ENCODE measurements around the gene LSR. TPM values are rescaled to one million over a fixed set of nuclear protein-coding genes. Genes with fewer than 3 reads are reported as not detected.
A peak's percentile ranks its signal among the peaks of the same experiment; 100 is the strongest.

Gene LSR
- total RNA-seq, 1 donor from 2014 or later = 79.1 TPM

DNA sequence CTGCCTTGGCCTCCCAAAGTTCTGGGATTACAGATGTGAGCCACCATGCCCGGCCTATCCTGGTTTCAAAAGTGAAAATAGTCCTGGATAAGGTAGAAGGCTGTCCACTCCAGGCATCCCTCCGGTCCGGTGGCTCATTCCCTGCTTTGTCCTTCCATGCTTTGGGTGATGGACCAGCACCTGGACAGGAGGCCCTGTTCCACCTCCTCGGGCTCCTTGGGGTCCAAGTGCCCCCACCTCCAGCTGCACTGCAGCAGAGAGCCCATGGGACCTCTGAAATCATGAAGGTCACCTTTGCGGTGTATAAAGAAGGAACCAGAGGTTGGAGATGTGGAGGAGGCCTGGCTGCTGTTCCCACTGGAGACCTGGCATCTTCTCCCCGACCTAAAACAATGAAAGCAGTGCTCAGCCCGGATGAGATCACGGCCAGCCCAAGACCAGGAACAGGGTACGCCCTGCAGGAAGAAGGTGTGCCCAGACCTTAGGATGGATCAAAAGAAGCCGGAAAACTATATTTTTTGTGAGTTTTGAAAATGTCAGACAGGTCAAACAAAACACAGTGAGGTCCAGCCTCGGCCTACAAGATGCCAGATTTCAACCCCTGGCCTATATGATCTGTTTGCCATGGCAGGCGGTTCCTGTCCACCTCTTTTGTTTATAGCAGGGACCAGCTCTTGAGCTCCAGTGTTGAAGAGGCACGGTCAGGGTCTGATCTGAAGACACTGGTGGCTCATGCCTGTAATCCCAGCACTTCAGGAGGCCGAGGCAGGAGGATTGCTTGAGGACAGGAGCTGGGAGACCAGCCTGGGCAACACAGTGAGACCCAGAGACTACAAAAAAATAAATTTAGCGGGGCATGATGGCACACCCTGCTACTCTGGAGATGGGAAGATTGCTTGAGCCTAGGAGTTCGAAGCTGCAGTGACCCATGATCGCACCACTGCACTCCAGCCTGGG lies 5.8 kb downstream of the LSR start:
- no peak overlapping the region for H3K4me3 ChIP-seq
- TF ChIP-seq, protein P1, sequence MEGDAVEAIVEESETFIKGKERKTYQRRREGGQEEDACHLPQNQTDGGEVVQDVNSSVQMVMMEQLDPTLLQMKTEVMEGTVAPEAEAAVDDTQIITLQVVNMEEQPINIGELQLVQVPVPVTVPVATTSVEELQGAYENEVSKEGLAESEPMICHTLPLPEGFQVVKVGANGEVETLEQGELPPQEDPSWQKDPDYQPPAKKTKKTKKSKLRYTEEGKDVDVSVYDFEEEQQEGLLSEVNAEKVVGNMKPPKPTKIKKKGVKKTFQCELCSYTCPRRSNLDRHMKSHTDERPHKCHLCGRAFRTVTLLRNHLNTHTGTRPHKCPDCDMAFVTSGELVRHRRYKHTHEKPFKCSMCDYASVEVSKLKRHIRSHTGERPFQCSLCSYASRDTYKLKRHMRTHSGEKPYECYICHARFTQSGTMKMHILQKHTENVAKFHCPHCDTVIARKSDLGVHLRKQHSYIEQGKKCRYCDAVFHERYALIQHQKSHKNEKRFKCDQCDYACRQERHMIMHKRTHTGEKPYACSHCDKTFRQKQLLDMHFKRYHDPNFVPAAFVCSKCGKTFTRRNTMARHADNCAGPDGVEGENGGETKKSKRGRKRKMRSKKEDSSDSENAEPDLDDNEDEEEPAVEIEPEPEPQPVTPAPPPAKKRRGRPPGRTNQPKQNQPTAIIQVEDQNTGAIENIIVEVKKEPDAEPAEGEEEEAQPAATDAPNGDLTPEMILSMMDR (IDR thresholded peaks at IDR 0.05) = no peak
- peaks cover 6% of the 10 kb centered on the region for H3K36me3 ChIP-seq
- ATAC-seq = peak; percentile 26
- no peaks in the 10 kb centered on the region for H3K27me3 ChIP-seq
- intact Hi-C loops (cut with DNase I) = no loop called here
- H3K4me1 ChIP-seq = peaks cover 4% of the 10 kb centered on the region
- peak; percentile 44 for DNase-seq
- no peaks in the 10 kb centered on the region for H3K9me3 ChIP-seq
- peak overlapping the region; percentile 71 for H3K27ac ChIP-seq

DNA sequence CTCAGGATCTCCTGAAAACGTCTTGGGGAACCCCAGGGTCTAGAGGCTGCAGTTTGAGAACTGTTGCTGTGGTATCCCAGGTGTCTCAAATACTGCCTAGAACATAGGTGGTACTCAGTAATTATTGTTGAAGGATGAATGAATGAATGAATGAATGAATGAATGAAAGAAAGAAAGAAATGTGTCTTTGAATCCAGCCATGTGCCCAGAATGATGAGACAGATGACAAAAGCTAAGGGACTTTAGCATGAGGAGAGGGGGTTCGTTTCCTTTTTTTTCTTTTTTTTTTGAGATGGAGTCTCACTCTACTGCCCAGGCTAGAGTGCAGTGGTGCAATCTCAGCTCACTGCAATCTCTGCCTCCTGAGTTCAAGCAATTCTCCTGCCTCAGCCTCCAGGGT lies 7.8 kb downstream of the LSR start:
- ATAC-seq = no peak
- H3K9me3 ChIP-seq = no peaks in the 10 kb centered on the region
- no peaks in the 10 kb centered on the region for H3K4me1 ChIP-seq
- intact Hi-C loops (cut with DNase I) = no loop called here
- peaks cover 6% of the 10 kb centered on the region for H3K36me3 ChIP-seq
- TF ChIP-seq, protein P1 (IDR thresholded peaks at IDR 0.05) = no peak
- H3K4me3 ChIP-seq = no peak overlapping the region
- no peak for DNase-seq
- H3K27ac ChIP-seq = no peak overlapping the region
- H3K27me3 ChIP-seq = no peaks in the 10 kb centered on the region

DNA sequence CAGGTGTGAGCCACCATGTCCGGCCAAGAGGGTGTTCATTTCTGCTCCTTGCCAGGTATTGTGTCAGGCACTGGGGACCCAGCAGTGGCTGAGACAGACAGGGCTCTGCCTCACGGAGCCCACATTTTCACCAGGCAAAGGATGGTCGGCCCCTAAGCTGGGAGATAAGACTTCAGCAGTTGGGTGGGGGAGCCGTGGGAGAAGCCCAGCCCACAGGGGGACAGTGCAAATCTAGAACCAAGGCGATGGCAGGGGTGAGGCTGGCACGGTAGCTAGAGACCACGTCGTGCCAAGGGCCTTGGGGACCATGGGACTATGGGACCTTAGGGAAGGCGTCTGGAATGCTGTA lies 8.3 kb downstream of the LSR start:
- H3K4me3 ChIP-seq = no peak overlapping the region
- ATAC-seq (no peak), DNase-seq (peak; percentile 47)
- TF ChIP-seq, protein P1 (IDR thresholded peaks at IDR 0.05) = no peak
- no peaks in the 10 kb centered on the region for H3K9me3 ChIP-seq
- no peaks in the 10 kb centered on the region for H3K27me3 ChIP-seq
- no peaks in the 10 kb centered on the region for H3K4me1 ChIP-seq
- H3K27ac ChIP-seq = no peak overlapping the region
- intact Hi-C loops (cut with DNase I) = no loop called here
- peaks cover 6% of the 10 kb centered on the region for H3K36me3 ChIP-seq

DNA sequence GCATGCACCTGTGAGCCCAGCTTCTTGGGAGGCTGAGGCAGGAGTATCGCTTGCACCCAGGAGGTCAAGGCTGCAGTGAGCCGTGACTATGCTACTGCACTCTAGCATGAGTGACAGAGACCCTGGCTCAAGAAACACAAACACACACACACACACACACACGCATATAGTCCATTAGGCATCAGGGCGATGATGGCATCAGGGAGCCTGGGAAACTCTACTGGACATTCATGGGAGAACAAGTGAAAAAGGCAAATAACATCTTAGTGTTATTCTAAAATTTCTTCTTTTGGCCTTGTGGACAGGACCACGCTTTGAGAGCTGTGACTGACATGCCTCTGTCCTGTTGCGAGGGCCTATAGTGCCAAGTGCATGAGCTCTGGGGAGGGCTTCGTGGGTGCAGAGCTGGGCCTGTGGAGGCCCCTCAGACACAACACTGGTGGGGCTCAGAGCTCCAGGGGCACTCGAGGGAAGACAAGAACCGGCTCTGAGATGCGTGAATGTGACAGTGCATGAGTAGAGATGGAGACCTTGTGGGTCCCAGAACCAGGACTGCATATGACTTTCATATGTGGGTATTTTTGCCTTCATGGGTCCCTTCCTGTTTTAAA lies 12.0 kb downstream of the LSR start:
- DNase-seq = peak; percentile 49
- Histone ChIP-seq H3K4me3 (no peak overlapping the region), H3K9me3 (no peaks in the 10 kb centered on the region), H3K27me3 (no peaks in the 10 kb centered on the region), H3K4me1 (peaks cover 16% of the 10 kb centered on the region), H3K27ac (no peak overlapping the region), H3K36me3 (no peaks in the 10 kb centered on the region)
- intact Hi-C loops (cut with DNase I) = no loop called here
- ATAC-seq = no peak
- TF ChIP-seq, protein P1 (IDR thresholded peaks at IDR 0.05) = no peak

DNA sequence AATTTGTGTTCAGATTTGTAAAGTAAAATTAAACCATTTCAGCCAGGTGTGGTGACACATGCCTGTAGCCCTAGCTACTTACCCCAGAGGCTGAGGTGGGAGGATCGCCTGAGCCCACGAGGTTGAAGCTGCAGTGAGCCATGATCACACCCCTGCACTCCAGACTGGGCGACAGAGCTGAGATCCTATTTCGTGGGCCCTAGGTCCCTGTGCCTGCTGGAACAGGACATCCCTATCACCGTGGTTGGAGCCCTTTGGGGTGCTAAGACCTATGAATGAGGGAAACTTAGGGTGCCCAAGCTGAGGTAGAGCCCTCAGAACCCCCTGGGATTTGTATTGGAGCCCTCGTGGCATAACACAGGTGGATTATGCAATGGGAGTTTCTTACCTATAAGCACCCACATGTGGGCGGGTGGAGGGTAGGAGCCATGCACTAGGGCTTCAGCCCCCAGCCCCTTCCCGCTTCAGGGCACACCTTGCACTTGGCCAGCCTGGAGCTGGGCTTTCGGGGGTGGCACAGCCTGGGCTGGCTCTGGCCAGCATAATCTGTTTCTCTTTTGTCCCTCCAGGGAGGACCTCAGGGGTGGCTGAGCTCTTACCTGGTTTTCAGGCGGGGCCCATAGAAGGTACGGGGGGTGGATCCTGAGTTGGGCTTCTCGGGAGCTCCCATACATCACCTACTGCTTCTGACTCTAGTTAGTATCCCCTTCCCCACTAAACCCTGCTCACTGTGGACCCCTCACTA lies 12.7 kb downstream of the LSR start:
- H3K27me3 ChIP-seq = no peaks in the 10 kb centered on the region
- H3K27ac ChIP-seq = no peak overlapping the region
- no peaks in the 10 kb centered on the region for H3K36me3 ChIP-seq
- no peak overlapping the region for H3K4me3 ChIP-seq
- intact Hi-C loops (cut with DNase I) = no loop called here
- TF ChIP-seq, protein P1 (IDR thresholded peaks at IDR 0.05) = no peak
- DNase-seq = peak; percentile 58
- ATAC-seq = no peak
- H3K9me3 ChIP-seq = no peaks in the 10 kb centered on the region
- H3K4me1 ChIP-seq = peaks cover 22% of the 10 kb centered on the region
